Hippocampal formation (tissue), 2 donors: ENCODE data around the gene NPY5R.

Experiments
- DNase-seq, 2 donors: peaks; one replicate each; lab custom pipeline; 2025; lab: John Stamatoyannopoulos, UW

Gene NPY5R

GRCh38 chr4:163343604-163344146 lies at the start of gene NPY5R:
Gene NPY5R (plus strand): TSS chr4:163343892. CDS start chr4:163350274, 6,382 bp downstream.
- no peak for DNase-seq

- DNase-seq = no peak
Observed at GRCh38 chr4:163295138-163295537, 48.6 kb upstream of the NPY5R start.

GRCh38 chr4:163300445-163300844 lies 43.2 kb upstream of the NPY5R start:
- DNase-seq = no peak

GRCh38 chr4:163303069-163303468 lies 40.6 kb upstream of the NPY5R start:
- DNase-seq = no peak

GRCh38 chr4:163309466-163309865 lies 34.2 kb upstream of the NPY5R start:
- no peak for DNase-seq

GRCh38 chr4:163317110-163317509 lies 26.6 kb upstream of the NPY5R start:
- DNase-seq = no peak

- no peak for DNase-seq
Observed at GRCh38 chr4:163330916-163331628, 12.6 kb upstream of the NPY5R start.

- peak in 1 of 2 donors; percentile 38 for DNase-seq
Observed at GRCh38 chr4:163331629-163332376, 11.9 kb upstream of the NPY5R start.

- peak; percentile 69 to 75 for DNase-seq
Observed at GRCh38 chr4:163332526-163333406, 10.9 kb upstream of the NPY5R start, which contains the start of gene NPY1R. Gene NPY1R (minus strand): TSS chr4:163332596. CDS start chr4:163326554, 6,042 bp downstream.

- no peak for DNase-seq
Observed at GRCh38 chr4:163335384-163335783, 8.3 kb upstream of the NPY5R start.

- DNase-seq = no peak
Observed at GRCh38 chr4:163344147-163345125, 744 bp downstream of the NPY5R start.

- DNase-seq = no peak
Observed at GRCh38 chr4:163350672-163351071, 7.0 kb downstream of the NPY5R start.

- no peak for DNase-seq
Observed at GRCh38 chr4:163353054-163353453, 9.4 kb downstream of the NPY5R start.

GRCh38 chr4:163356104-163356503 lies 12.4 kb downstream of the NPY5R start:
- DNase-seq = no peak

GRCh38 chr4:163367651-163368050 lies 24.0 kb downstream of the NPY5R start:
- DNase-seq = no peak

- DNase-seq = no peak
Observed at GRCh38 chr4:163372029-163372428, 28.3 kb downstream of the NPY5R start.

GRCh38 chr4:163378661-163379060 lies 35.0 kb downstream of the NPY5R start:
- no peak for DNase-seq

- no peak for DNase-seq
Observed at GRCh38 chr4:163380703-163381102, 37.0 kb downstream of the NPY5R start.

GRCh38 chr4:163382178-163382869 lies 38.6 kb downstream of the NPY5R start:
- DNase-seq = no peak

GRCh38 chr4:163384434-163384833 lies 40.7 kb downstream of the NPY5R start:
- no peak for DNase-seq
